Breast epithelium (tissue), 4 donors: ENCODE data around the gene COX10. TPM values are rescaled to one million over a fixed set of nuclear protein-coding genes. Genes with fewer than 3 reads are reported as not detected.

ENCODE experiments used
- DNase-seq, 2 donors: peaks; one replicate each; pipeline ENCODE4 v3.0.0-alpha.2; 2019; ENCODE audit warnings: low spot score in 2 of 2
- H3K27ac ChIP-seq, 2 donors: fragments of 200-600 bp; sonication (generic) in 1 of 2; one replicate each; pipeline ENCODE4 v1.5.1; 2016 to 2019; ENCODE audit warnings: mild to moderate bottlenecking in 1 of 2
- H3K27me3 ChIP-seq, 2 donors: fragments of 200-600 bp; sonication (generic) in 1 of 2; one replicate each; pipeline versions ENCODE4 v1.5.1 to v1.6.0; 2017 to 2019; ENCODE audit warnings: control low read depth in 1 of 2, mild to moderate bottlenecking in 1 of 2
- H3K36me3 ChIP-seq: fragments of 200-600 bp; one replicate; pipeline ENCODE4 v1.5.1; 2019
- H3K4me1 ChIP-seq, 2 donors: fragments of 200-600 bp; sonication (generic); one replicate each; pipeline ENCODE4 v1.5.1; 2016 to 2019; ENCODE audit warnings: control low read depth in 1 of 2
- H3K4me3 ChIP-seq, 3 donors: fragments of 200-600 bp; sonication (generic); 1 replicate in 2 of 3; 2 replicates in 1 of 3; pipeline ENCODE4 v1.5.1; 2016 to 2019; ENCODE audit warnings: mild to moderate bottlenecking in 3 of 3, moderate library complexity in 2 of 3
- H3K9me3 ChIP-seq, 2 donors: fragments of 200-600 bp; sonication (generic) in 1 of 2; one replicate each; pipeline ENCODE4 v1.5.1; 2016 to 2019; ENCODE audit warnings: control low read depth in 1 of 2
- POLR2A ChIP-seq: fragments of 450-650 bp; IDR thresholded peaks from one replicate; pipeline ENCODE4 v1.6.1; 2016; ENCODE audit warnings: antibody characterized with exemption, mild to moderate bottlenecking, moderate library complexity
- POLR2AphosphoS5 ChIP-seq, 3 donors: sonication (generic); formaldehyde crosslinking; IDR thresholded peaks; one replicate each; pipeline ENCODE4 v1.6.1; 2017; ENCODE audit warnings: antibody characterized with exemption in 3 of 3
- intact Hi-C: fragments of 100-400 bp; cut with DNase I; formaldehyde crosslinking; loops from one replicate; pipeline ENCODE4 v1.15.1; 2023; ENCODE audit warnings: low total_unique reads
- total RNA-seq, 3 donors: library from RNA; depleted of rRNA; stranded (reverse); fragments of >200 nt; gene quantifications; one replicate each; pipeline ENCODE4 v1.1.0, GENCODE V29; 2016
- TF ChIP-seq, protein P1 (sequence below), 3 donors: fragments of 450-650 bp; IDR thresholded peaks; one replicate each; pipeline ENCODE4 v1.5.1; 2016 to 2017; ENCODE audit warnings: antibody characterized with exemption in 3 of 3, mild to moderate bottlenecking in 3 of 3, moderate library complexity in 3 of 3

Gene COX10
- total RNA-seq, 3 donors from 2014 or later = 18.0 to 30.6 (median 18.2) TPM

DNA sequence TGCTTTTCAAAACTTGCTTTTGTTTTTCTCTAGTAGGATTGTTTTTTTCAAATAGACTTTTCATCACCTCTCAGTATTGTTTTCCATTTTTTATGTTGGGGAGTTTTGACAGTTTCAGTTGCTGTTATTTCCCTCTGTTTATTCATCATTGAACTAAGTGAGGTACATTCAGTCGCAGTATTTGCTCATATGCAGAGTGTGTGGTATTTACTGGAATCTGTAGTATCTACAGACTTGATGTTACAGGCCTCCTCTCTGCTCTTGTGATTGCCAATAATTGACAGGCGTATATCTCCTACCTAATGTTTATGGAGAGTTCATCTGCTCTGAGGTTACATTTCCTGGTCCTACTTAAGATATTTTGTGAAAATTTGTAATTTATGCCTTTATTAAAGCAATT lies 49.6 kb downstream of the COX10 start:
- intact Hi-C loops = no loop called here
- TF ChIP-seq POLR2AphosphoS5 (IDR thresholded peaks at IDR 0.05) (no peak), POLR2A (no peak)
- TF ChIP-seq, protein P1, sequence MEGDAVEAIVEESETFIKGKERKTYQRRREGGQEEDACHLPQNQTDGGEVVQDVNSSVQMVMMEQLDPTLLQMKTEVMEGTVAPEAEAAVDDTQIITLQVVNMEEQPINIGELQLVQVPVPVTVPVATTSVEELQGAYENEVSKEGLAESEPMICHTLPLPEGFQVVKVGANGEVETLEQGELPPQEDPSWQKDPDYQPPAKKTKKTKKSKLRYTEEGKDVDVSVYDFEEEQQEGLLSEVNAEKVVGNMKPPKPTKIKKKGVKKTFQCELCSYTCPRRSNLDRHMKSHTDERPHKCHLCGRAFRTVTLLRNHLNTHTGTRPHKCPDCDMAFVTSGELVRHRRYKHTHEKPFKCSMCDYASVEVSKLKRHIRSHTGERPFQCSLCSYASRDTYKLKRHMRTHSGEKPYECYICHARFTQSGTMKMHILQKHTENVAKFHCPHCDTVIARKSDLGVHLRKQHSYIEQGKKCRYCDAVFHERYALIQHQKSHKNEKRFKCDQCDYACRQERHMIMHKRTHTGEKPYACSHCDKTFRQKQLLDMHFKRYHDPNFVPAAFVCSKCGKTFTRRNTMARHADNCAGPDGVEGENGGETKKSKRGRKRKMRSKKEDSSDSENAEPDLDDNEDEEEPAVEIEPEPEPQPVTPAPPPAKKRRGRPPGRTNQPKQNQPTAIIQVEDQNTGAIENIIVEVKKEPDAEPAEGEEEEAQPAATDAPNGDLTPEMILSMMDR (IDR thresholded peaks at IDR 0.05) = no peak
- Histone ChIP-seq H3K36me3 (no peaks in the 10 kb centered on the region), H3K4me3 (no peak overlapping the region), H3K4me1 (no peaks in the 10 kb centered on the region), H3K27me3 (no peaks in the 10 kb centered on the region), H3K27ac (no peak overlapping the region), H3K9me3 (no peaks in the 10 kb centered on the region)
- DNase-seq = no peak

DNA sequence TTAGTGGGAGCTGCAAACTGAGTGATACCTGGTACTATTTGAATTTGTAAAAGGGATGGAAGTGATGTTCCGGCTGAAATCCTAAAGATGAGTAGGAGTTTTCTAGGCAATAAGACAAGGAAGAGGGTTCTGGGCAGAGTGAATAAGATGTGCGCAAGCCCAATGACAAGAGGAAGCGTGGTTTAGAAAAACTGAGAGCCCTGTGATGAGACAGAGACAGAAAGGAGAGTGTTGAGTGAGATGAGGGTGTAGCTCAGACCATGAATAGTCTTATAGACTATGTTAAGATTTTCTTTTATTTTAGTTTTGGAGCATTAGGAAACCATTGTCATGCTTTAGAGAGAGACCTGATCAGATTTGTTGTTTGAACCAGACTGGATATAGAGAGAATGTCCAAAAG lies 50.2 kb downstream of the COX10 start:
- DNase-seq = no peak
- Histone ChIP-seq H3K4me3 (no peak overlapping the region), H3K27me3 (no peaks in the 10 kb centered on the region), H3K36me3 (no peaks in the 10 kb centered on the region), H3K9me3 (no peaks in the 10 kb centered on the region), H3K4me1 (no peaks in the 10 kb centered on the region), H3K27ac (no peak overlapping the region)
- intact Hi-C loops = no loop called here
- no peak for TF ChIP-seq POLR2A
- no peak for TF ChIP-seq POLR2AphosphoS5 (IDR thresholded peaks at IDR 0.05)
- TF ChIP-seq, protein P1 (IDR thresholded peaks at IDR 0.05) = no peak

DNA sequence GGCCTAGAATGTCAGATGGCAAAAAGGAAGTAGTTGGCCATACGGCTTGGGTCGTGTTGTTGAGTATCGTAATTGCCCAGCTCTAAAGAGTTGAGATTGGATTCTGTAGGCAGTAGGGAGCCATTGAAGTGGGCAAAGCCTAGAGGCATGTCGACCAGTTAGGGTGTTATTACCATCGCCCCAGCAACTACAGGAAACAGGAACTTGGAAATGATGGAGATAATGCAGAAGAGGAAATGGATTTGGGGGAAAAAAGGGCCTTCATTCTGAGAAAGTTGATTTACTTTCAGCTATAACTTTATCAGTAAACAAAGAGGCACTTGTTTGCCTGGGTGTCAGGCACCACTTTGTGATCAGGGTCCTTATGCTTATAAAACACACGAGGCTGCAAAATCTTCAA lies 52.6 kb downstream of the COX10 start:
- intact Hi-C loops = no loop called here
- no peaks in the 10 kb centered on the region for H3K4me1 ChIP-seq
- no peak overlapping the region for H3K27ac ChIP-seq
- no peaks in the 10 kb centered on the region for H3K36me3 ChIP-seq
- DNase-seq = no peak
- no peaks in the 10 kb centered on the region for H3K27me3 ChIP-seq
- H3K9me3 ChIP-seq = no peaks in the 10 kb centered on the region
- no peak for TF ChIP-seq POLR2A
- no peak for TF ChIP-seq POLR2AphosphoS5 (IDR thresholded peaks at IDR 0.05)
- TF ChIP-seq, protein P1 (IDR thresholded peaks at IDR 0.05) = no peak
- no peak overlapping the region for H3K4me3 ChIP-seq

DNA sequence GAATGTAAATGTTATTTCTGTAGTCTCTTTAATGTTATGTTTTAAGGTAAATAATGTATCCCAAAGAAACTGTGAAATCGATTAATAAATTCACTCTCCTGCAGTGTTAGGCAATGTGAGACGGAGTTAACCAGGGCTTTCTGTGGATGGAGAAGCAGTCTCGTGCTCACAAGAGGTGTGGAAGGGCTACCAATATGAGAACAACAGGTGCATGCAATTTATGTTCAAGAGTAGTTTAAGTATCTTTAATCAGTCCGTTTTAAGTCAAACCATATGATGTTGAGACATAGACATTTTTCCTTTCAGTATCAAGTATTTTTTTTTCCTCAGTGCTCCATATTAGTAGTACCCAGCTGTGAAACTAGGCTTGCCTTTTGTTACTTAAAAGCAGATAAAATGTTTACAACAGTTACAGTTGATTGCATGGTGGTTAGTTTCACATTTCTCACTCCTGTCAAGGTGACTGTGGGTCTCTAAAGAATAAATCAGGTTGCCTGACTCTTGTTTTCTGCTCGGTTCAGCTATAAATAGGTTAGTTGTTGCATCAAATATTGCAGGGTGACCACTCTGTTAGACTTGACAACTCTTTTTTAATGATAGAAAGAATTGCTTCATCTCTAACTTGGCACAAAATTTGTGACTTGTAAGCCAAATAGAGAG lies 54.4 kb downstream of the COX10 start:
- no peaks in the 10 kb centered on the region for H3K36me3 ChIP-seq
- no peak for TF ChIP-seq POLR2AphosphoS5 (IDR thresholded peaks at IDR 0.05)
- TF ChIP-seq, protein P1 (IDR thresholded peaks at IDR 0.05) = no peak
- TF ChIP-seq POLR2A = no peak
- H3K4me1 ChIP-seq = no peaks in the 10 kb centered on the region
- intact Hi-C loops = no loop called here
- no peak overlapping the region for H3K4me3 ChIP-seq
- DNase-seq = no peak
- H3K27me3 ChIP-seq = no peaks in the 10 kb centered on the region
- H3K9me3 ChIP-seq = no peaks in the 10 kb centered on the region
- H3K27ac ChIP-seq = no peak overlapping the region

DNA sequence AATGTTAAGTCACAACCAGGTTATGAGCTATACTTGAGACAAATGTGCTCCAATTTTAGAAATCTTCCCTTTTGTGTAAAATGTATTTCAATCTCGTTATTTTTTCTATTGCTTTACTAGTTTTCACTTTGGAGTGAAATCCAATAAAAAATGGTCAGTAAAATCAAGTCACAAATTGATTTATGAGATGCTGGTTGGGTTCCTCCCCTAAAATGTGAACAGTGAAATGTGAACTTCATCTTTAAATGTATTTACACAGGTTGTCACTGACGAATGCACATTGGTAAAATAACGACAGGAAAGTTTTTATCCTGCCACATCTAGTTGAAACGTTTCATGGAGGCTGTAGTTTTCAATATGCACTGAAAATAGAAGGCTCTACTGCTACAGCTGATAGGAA lies 55.5 kb downstream of the COX10 start:
- intact Hi-C loops = no loop called here
- no peak for TF ChIP-seq POLR2A
- TF ChIP-seq POLR2AphosphoS5 (IDR thresholded peaks at IDR 0.05) = no peak
- TF ChIP-seq, protein P1 (IDR thresholded peaks at IDR 0.05) = no peak

More for the DNA sequence above, 55.5 kb downstream of the COX10 start:
- Histone ChIP-seq H3K27ac (no peak overlapping the region), H3K27me3 (no peaks in the 10 kb centered on the region), H3K4me3 (no peak overlapping the region), H3K9me3 (no peaks in the 10 kb centered on the region), H3K4me1 (no peaks in the 10 kb centered on the region), H3K36me3 (no peaks in the 10 kb centered on the region)
- no peak for DNase-seq
